ENCODE results near the gene CACNB4.

DNA sequence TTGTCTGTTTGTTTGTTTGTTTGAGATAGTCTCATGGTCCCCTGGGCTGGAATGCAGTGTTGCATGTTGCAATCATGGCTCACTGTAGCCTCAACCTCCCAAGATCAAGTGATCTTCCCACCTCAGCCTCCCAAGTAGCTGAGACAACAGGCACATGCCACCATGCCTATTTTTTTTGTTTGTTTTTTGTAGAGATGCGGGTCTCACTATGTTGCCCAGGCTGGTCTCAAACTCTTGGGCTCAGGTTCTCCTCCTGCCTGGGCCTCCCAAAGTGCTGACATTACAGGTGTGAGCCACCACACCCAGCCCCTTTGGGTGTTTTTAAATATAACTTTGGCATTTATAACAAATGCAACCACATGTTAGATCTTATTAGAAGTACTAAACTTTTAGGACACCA lies 308.2 kb downstream of the CACNB4 start:
- TF ChIP-seq CTCF (IDR thresholded peaks at IDR 0.05) (no peak), POLR2A (IDR thresholded peaks at IDR 0.05) (no peak), POLR2AphosphoS5 (IDR thresholded peaks at IDR 0.05) (no peak)

Measured in sigmoid colon (tissue), 4 donors.